Keratinocyte (primary cell): ENCODE results near the gene FSD2.

Source experiments
- CTCF ChIP-seq, 3 experiments: IDR thresholded peaks in 1 of 3; conservative IDR thresholded peaks in 1 of 3; optimal IDR thresholded peaks in 1 of 3; 2 replicates in 2 of 3; 3 replicates in 1 of 3; pipeline versions ENCODE3 to v1.5.1; 2011; ENCODE audit warnings: low read length in 3 of 3, mild to moderate bottlenecking in 3 of 3, moderate library complexity in 2 of 3, control low read depth in 1 of 3, inconsistent platforms in 1 of 3; ENCODE audit not compliant: insufficient read depth in 2 of 3; ENCODE audit errors: extremely low read depth in 1 of 3
- EZH2 ChIP-seq: IDR thresholded peaks from one replicate; pipeline ENCODE4 v1.6.1; 2012; ENCODE audit warnings: inconsistent platforms, mild to moderate bottlenecking, low read length, moderate library complexity

GRCh38 chr15:82726816-82727215 is 79.1 kb downstream of the FSD2 start:
- TF ChIP-seq CTCF (optimal IDR thresholded peaks at IDR 0.05 in 1 of 3, IDR thresholded peaks at IDR 0.05 in 1 of 3, conservative IDR thresholded peaks at IDR 0.05 in 1 of 3; ENCODE audit: extremely low read depth in 1 of 3, insufficient read depth in 2 of 3, low read length in 3 of 3) (no peak), EZH2 (no peak)
